Endothelial cell of umbilical vein (primary cell): Measurements from ENCODE around the gene PPP1R8. TPM values are rescaled to one million over a fixed set of nuclear protein-coding genes. Genes with fewer than 3 reads are reported as not detected.

Source experiments
- BruUV-seq: library from RNA; stranded (reverse); fragments of 400-500 nt; replicated peaks from 2 replicates; lab custom pipeline; 2021; lab: Mats Ljungman, UMichigan
- CTCF ChIA-PET: fragments of 300-600, 350-600 bp; sonication (Branson Sonifier 250); formaldehyde crosslinking; loops from one replicate; lab custom pipeline; 2021; ENCODE audit warnings: antibody characterized with exemption, inconsistent platforms; lab: Charles Lee
- POLR2A ChIA-PET: fragments of 300-600, 350-600 bp; sonication (Branson Sonifier 250); formaldehyde crosslinking; loops from one replicate; lab custom pipeline; 2021; ENCODE audit warnings: antibody characterized with exemption, inconsistent platforms; lab: Charles Lee
- DNase-seq: peaks from one replicate; pipeline ENCODE4 v3.0.0-alpha.2; 2011; ENCODE audit warnings: low read depth, low spot score
- FAIRE-seq: peaks from 2 replicates; lab custom pipeline; 2011; peaks lifted over from hg19 to GRCh38; lab: Jason Lieb, UNC
- H2AFZ ChIP-seq: 2 replicates; pipeline ENCODE4 v1.6.0; 2012; ENCODE audit warnings: low read depth, low read length, control low read depth, inconsistent platforms
- H3K27ac ChIP-seq: 2 replicates; pipeline ENCODE4 v1.5.1; 2011; ENCODE audit warnings: low read depth, mild to moderate bottlenecking, control low read depth, low read length, moderate library complexity; ENCODE audit not compliant: insufficient read depth
- H3K27me3 ChIP-seq, 2 experiments: 2 replicates each; pipeline versions ENCODE4 v1.6.0 to v1.6.1; 2011; ENCODE audit warnings: low read length in 2 of 2, mixed read lengths in 1 of 2; ENCODE audit not compliant: control insufficient read depth in 2 of 2, insufficient read depth in 2 of 2
- H3K36me3 ChIP-seq, 2 experiments: 2 replicates in 1 of 2; 3 replicates in 1 of 2; pipeline ENCODE4 v1.5.1; 2011; ENCODE audit warnings: low read length in 2 of 2, mild to moderate bottlenecking in 1 of 2, moderate library complexity in 1 of 2; ENCODE audit not compliant: control insufficient read depth in 2 of 2, insufficient read depth in 2 of 2; ENCODE audit errors: extremely low read depth in 1 of 2
- H3K4me1 ChIP-seq: 3 replicates; pipeline ENCODE4 v1.5.1; 2011; ENCODE audit warnings: mild to moderate bottlenecking, low read length; ENCODE audit not compliant: control insufficient read depth, insufficient read depth; ENCODE audit errors: extremely low read depth
- H3K4me2 ChIP-seq: 2 replicates; pipeline ENCODE4 v1.6.1; 2011; ENCODE audit warnings: low read length, control low read depth, mixed read lengths; ENCODE audit not compliant: insufficient read depth
- H3K4me3 ChIP-seq, 3 experiments: fragments of 200-600 bp in 1 of 3; sonication (generic), shearing (Covaris generic) in 1 of 3; replicated peaks in 1 of 3; 2 replicates each; pipeline ENCODE4 v1.5.1; 2011 to 2016; ENCODE audit warnings: control low read depth in 3 of 3, low read length in 3 of 3, mild to moderate bottlenecking in 2 of 3, inconsistent platforms in 1 of 3, low read depth in 1 of 3, moderate library complexity in 1 of 3; ENCODE audit not compliant: insufficient read depth in 1 of 3
- H3K79me2 ChIP-seq: 2 replicates; pipeline ENCODE4 v1.6.0; 2012; ENCODE audit warnings: low read length, inconsistent platforms; ENCODE audit not compliant: control insufficient read depth, insufficient read depth
- H3K9ac ChIP-seq: replicated peaks from 2 replicates; pipeline ENCODE3; 2011; ENCODE audit warnings: low read length, control low read depth; ENCODE audit not compliant: insufficient read depth; ENCODE audit errors: extremely low read depth
- H3K9me1 ChIP-seq: replicated peaks from 3 replicates; pipeline ENCODE4 v1.6.0; 2011; ENCODE audit warnings: mild to moderate bottlenecking, low read length; ENCODE audit not compliant: control insufficient read depth, insufficient read depth; ENCODE audit errors: extremely low read depth
- H3K9me3 ChIP-seq: replicated peaks from 2 replicates; pipeline ENCODE4 v1.5.1; 2012; ENCODE audit warnings: low read length, inconsistent platforms; ENCODE audit not compliant: control insufficient read depth, insufficient read depth
- H4K20me1 ChIP-seq: replicated peaks from 2 replicates; pipeline ENCODE3; 2011; ENCODE audit warnings: mild to moderate bottlenecking, low read length; ENCODE audit not compliant: control insufficient read depth, insufficient read depth; ENCODE audit errors: extremely low read depth
- EZH2 ChIP-seq: IDR thresholded peaks from 2 replicates; pipeline ENCODE4 v1.6.1; 2012; ENCODE audit warnings: borderline replicate concordance, low read depth, mild to moderate bottlenecking, moderate library complexity, low read length, inconsistent platforms; ENCODE audit not compliant: severe bottlenecking
- FOS ChIP-seq: IDR thresholded peaks from 2 replicates; pipeline ENCODE4 v1.6.1; 2011; ENCODE audit warnings: mild to moderate bottlenecking, low read length, moderate library complexity, borderline replicate concordance; ENCODE audit not compliant: insufficient read depth
- GATA2 ChIP-seq: IDR thresholded peaks from 2 replicates; pipeline ENCODE4 v1.7.0; 2011; ENCODE audit warnings: low read depth, mild to moderate bottlenecking, moderate library complexity, mixed read lengths, low read length; ENCODE audit not compliant: insufficient read length, insufficient read depth
- JUN ChIP-seq: IDR thresholded peaks from 2 replicates; pipeline ENCODE4 v1.6.1; 2011; ENCODE audit warnings: borderline replicate concordance, low read depth; ENCODE audit not compliant: insufficient read length, insufficient read depth
- MYC ChIP-seq: IDR thresholded peaks from one replicate; pipeline ENCODE4 v1.6.1; 2011; ENCODE audit warnings: mild to moderate bottlenecking, low read depth, low read length
- POLR2A ChIP-seq: IDR thresholded peaks from 2 replicates; pipeline ENCODE4 v1.6.1; 2012; ENCODE audit warnings: low read depth, mild to moderate bottlenecking, control low read depth, low read length
- POLR2AphosphoS5 ChIP-seq: IDR thresholded peaks from 2 replicates; pipeline ENCODE4 v1.6.1; 2012; ENCODE audit warnings: low read depth, mild to moderate bottlenecking, control low read depth, low read length, moderate library complexity; ENCODE audit not compliant: insufficient read depth
- dilution Hi-C: fragments of 300-500 bp; cut with MboI; formaldehyde crosslinking; loops from one replicate; pipeline ENCODE4 v1.15.0; 2019; ENCODE audit warnings: low sequenced_read_pairs; ENCODE audit not compliant: extremely low pct_ligation_motif_present
- intact Hi-C: fragments of 100-400 bp; cut with micrococcal nuclease; formaldehyde crosslinking; loops from one replicate; pipeline ENCODE4 v1.10.0; 2022
- polyA plus RNA-seq, 4 experiments: library from polyadenylated mRNA; depleted of rRNA in 3 of 4; stranded (reverse) in 3 of 4; unstranded in 1 of 4; fragments of >200 nt; gene quantifications; 2 replicates each; pipeline versions ENCODE4 v1.2.1 to v1.2.3, GENCODE V29; 2011 to 2012; ENCODE audit warnings: missing spikeins in 1 of 4
- total RNA-seq: library from RNA; stranded (reverse); gene quantifications from 2 replicates; pipeline ENCODE4 v1.2.3, GENCODE V29; 2021
- TF ChIP-seq, protein P1 (sequence below), 2 donors: IDR thresholded peaks; 1 replicate in 1 of 2; 2 replicates in 1 of 2; pipeline ENCODE4 v1.5.1; 2011; ENCODE audit warnings: low read length in 2 of 2, mild to moderate bottlenecking in 2 of 2, moderate library complexity in 2 of 2, control low read depth in 1 of 2, inconsistent platforms in 1 of 2, low read depth in 1 of 2; ENCODE audit not compliant: insufficient read depth in 1 of 2; ENCODE audit errors: extremely low read depth in 1 of 2
- TF ChIP-seq, protein P2 (sequence below): IDR thresholded peaks from 2 replicates; pipeline ENCODE4 v1.6.1; 2011; ENCODE audit not compliant: insufficient read depth, insufficient read length

The PPP1R8 gene
- total and polyA plus RNA-seq, 2 donors (not counting 3 experiments of a cell fraction or from before 2014, with no cell fraction given), result 39.0 to 48.5 TPM

DNA sequence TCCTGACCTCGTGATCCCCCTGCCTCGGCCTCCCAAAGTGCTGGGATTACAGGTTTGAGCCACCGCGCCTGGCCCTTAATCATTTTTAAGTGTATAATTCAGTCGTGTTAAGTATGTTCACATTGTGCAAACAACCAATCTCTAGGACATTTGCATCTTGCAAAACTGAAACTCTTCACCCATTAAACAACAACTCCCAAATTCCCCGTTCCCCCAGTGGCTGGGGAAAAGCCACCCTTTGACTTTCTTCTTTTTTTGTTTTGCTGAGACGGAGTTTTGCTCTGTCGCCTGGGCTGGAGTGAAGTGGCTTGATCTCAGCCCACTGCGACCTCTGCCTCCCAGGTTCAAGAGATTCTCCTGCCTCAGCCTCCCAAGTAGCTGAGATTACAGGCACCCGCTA is 35.2 kb downstream of the PPP1R8 start:
- no peaks in the 10 kb centered on the region for H3K79me2 ChIP-seq
- CTCF ChIA-PET, result no interaction called here
- H3K4me3 ChIP-seq, result no peak overlapping the region
- no peaks in the 10 kb centered on the region for H3K27me3 ChIP-seq
- intact Hi-C loops, result no loop called here
- DNase-seq (no peak), FAIRE-seq (no peak)
- no TSS peak for BruUV-seq
- H3K9me3 ChIP-seq, result no peaks in the 10 kb centered on the region
- dilution Hi-C loops, result no loop called here
- no peak overlapping the region for H3K9ac ChIP-seq
- no peaks in the 10 kb centered on the region for H3K36me3 ChIP-seq
- TF ChIP-seq, protein P1, sequence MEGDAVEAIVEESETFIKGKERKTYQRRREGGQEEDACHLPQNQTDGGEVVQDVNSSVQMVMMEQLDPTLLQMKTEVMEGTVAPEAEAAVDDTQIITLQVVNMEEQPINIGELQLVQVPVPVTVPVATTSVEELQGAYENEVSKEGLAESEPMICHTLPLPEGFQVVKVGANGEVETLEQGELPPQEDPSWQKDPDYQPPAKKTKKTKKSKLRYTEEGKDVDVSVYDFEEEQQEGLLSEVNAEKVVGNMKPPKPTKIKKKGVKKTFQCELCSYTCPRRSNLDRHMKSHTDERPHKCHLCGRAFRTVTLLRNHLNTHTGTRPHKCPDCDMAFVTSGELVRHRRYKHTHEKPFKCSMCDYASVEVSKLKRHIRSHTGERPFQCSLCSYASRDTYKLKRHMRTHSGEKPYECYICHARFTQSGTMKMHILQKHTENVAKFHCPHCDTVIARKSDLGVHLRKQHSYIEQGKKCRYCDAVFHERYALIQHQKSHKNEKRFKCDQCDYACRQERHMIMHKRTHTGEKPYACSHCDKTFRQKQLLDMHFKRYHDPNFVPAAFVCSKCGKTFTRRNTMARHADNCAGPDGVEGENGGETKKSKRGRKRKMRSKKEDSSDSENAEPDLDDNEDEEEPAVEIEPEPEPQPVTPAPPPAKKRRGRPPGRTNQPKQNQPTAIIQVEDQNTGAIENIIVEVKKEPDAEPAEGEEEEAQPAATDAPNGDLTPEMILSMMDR (IDR thresholded peaks at IDR 0.05; ENCODE audit: extremely low read depth in 1 of 2, insufficient read depth in 1 of 2, low read depth in 1 of 2, low read length in 2 of 2), result no peak
- TF ChIP-seq POLR2A, result no peak
- no peak for TF ChIP-seq MYC
- TF ChIP-seq GATA2, result no peak
- TF ChIP-seq EZH2, result no peak
- TF ChIP-seq POLR2AphosphoS5, result no peak
- POLR2A ChIA-PET, result no interaction called here
- H2AFZ ChIP-seq, result no peak overlapping the region
- no peak overlapping the region for H3K4me2 ChIP-seq
- H4K20me1 ChIP-seq, result no peaks in the 10 kb centered on the region
- no peak overlapping the region for H3K27ac ChIP-seq
- H3K9me1 ChIP-seq, result no peaks in the 10 kb centered on the region
- H3K4me1 ChIP-seq, result peaks cover 4% of the 10 kb centered on the region

DNA sequence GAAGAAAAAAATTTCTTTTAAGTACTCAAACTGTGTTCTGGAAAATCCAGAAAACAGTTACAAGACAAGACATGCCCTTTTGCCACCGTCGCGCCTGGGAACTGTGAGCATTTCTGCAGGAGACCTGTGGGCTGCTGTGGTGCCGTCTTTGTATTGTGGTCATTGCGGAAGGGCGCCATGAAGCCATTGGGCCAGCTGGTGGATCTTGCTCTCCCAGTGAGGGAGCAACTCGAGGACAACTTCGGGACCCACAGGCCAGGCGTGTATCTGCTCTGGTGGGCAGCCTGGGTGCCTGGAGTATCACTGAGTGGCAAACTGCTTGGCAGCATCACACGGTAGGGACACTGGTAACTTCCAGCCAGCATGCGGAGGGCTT is 38.0 kb downstream of the PPP1R8 start:
- dilution Hi-C loops, result no loop called here
- no peak for TF ChIP-seq EZH2
- TF ChIP-seq MYC, result no peak
- no peak for TF ChIP-seq POLR2A
- TF ChIP-seq, protein P2, sequence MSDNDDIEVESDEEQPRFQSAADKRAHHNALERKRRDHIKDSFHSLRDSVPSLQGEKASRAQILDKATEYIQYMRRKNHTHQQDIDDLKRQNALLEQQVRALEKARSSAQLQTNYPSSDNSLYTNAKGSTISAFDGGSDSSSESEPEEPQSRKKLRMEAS, result no peak
- TF ChIP-seq, protein P1 (IDR thresholded peaks at IDR 0.05; ENCODE audit: extremely low read depth in 1 of 2, insufficient read depth in 1 of 2, low read depth in 1 of 2, low read length in 2 of 2), result no peak
- no peak for TF ChIP-seq GATA2
- no peak for TF ChIP-seq JUN
- TF ChIP-seq FOS, result no peak
- TF ChIP-seq POLR2AphosphoS5, result no peak
- peak overlapping the region; percentile 12 for H2AFZ ChIP-seq

More for the DNA sequence above, 38.0 kb downstream of the PPP1R8 start:
- Histone ChIP-seq H3K9me1 (no peaks in the 10 kb centered on the region), H3K79me2 (no peaks in the 10 kb centered on the region), H3K9me3 (no peaks in the 10 kb centered on the region), H3K36me3 (no peaks in the 10 kb centered on the region), H3K9ac (no peak overlapping the region), H3K27me3 (no peaks in the 10 kb centered on the region), H3K4me3 (no peak overlapping the region), H3K4me1 (peaks cover 8% of the 10 kb centered on the region), H4K20me1 (no peaks in the 10 kb centered on the region), H3K4me2 (no peak overlapping the region), H3K27ac (no peak overlapping the region)
- BruUV-seq, result no TSS peak
- intact Hi-C loops, result no loop called here
- FAIRE-seq (no peak), DNase-seq (no peak)
- POLR2A ChIA-PET, result no interaction called here
- CTCF ChIA-PET, result interaction anchor here (2.1 kb wide), 1 partner anchor 11 kb away, joined by 11 read pairs; no protein-coding TSS in a partner anchor
